ENCODE measurements around the gene CNR1. TPM values are rescaled to one million over a fixed set of nuclear protein-coding genes. Genes with fewer than 3 reads are reported as not detected.

The CNR1 gene
- total RNA-seq, 1 donor: not detected

DNA sequence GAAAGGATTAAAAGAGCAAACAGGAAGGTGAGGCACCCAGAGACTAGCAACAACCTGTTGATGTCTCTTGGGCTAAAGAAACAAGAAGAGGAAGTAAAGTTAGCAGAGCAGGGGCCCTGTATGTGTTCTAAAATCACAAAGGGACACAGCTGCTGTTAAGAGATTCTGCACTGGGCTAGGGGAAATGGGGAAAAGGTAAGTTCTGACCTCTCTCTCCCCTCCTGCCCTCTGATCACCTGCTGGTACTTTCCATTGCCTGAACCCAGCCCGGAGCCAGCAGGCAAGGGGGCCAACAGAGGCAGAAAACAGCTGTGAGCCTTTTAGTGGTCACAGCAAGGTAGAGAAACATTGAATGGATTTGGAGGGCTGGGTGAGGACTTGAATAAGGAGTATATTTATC is 13.5 kb upstream of the CNR1 start:
- DNase-seq (ENCODE audit: low read depth): no peak
- no peak for TF ChIP-seq CTCF (IDR thresholded peaks at IDR 0.05; ENCODE audit: insufficient read depth, low read length)
- H3K4me3 ChIP-seq (ENCODE audit: low read depth, low read length): no peak overlapping the region

- H3K4me3 ChIP-seq (ENCODE audit: low read depth, low read length): no peak overlapping the region
- no peak for TF ChIP-seq CTCF (IDR thresholded peaks at IDR 0.05; ENCODE audit: insufficient read depth, low read length)
- DNase-seq (ENCODE audit: low read depth): no peak
Measured at GRCh38 chr6:88177961-88178464, 11.9 kb upstream of the CNR1 start.

DNA sequence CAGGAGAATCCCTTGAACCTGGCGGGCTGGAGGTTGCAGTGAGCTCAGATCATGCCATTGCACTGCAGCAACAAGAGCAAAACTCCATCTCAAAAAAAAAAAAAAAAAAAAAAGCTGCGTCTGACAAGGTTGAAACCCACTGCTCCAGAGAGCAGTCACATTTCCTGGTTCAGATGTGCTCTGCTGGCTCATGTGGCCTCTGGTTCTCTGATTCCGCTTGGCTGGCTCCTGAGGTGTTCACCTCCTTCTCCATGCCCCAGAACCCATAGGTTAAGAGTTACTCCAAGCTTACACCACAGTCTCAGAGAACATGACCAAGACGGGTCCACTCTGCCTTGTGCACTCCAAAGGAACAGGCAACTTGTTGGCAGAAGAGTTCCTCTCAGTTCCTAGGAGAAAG is 8.8 kb upstream of the CNR1 start:
- no peak for TF ChIP-seq CTCF (IDR thresholded peaks at IDR 0.05; ENCODE audit: insufficient read depth, low read length)
- H3K4me3 ChIP-seq (ENCODE audit: low read depth, low read length): no peak overlapping the region
- DNase-seq (ENCODE audit: low read depth): no peak

GRCh38 chr6:88171312-88171711 is 5.2 kb upstream of the CNR1 start:
- TF ChIP-seq CTCF (IDR thresholded peaks at IDR 0.05; ENCODE audit: insufficient read depth, low read length): no peak
- no peak overlapping the region for H3K4me3 ChIP-seq (ENCODE audit: low read depth, low read length)
- no peak for DNase-seq (ENCODE audit: low read depth)

GRCh38 chr6:88168362-88168761 is 2.2 kb upstream of the CNR1 start:
- no peak for TF ChIP-seq CTCF (IDR thresholded peaks at IDR 0.05; ENCODE audit: insufficient read depth, low read length)
- no peak overlapping the region for H3K4me3 ChIP-seq (ENCODE audit: low read depth, low read length)
- no peak for DNase-seq (ENCODE audit: low read depth)

GRCh38 chr6:88167352-88167937 is 1.3 kb upstream of the CNR1 start:
- DNase-seq (ENCODE audit: low read depth): no peak
- no peak for TF ChIP-seq CTCF (IDR thresholded peaks at IDR 0.05; ENCODE audit: insufficient read depth, low read length)
- no peak overlapping the region for H3K4me3 ChIP-seq (ENCODE audit: low read depth, low read length)

All from fibroblast of the aortic adventitia (primary cell).